PFSK-1 (cell line): Measurements from ENCODE around the gene CUL1.

Experiments used
- FOXP2 ChIP-seq: optimal IDR thresholded peaks from 2 replicates; pipeline ENCODE3; 2011; ENCODE audit warnings: borderline replicate concordance, control low read depth, inconsistent platforms; ENCODE audit not compliant: insufficient read depth; ENCODE audit errors: extremely low read length, extremely low read depth
- POLR2AphosphoS5 ChIP-seq: IDR thresholded peaks from 2 replicates; pipeline ENCODE4 v1.6.1; 2012; ENCODE audit warnings: low read depth, mild to moderate bottlenecking, control low read depth, low read length, moderate library complexity
- SIN3A ChIP-seq: IDR thresholded peaks from 2 replicates; pipeline ENCODE4 v1.6.1; 2012; ENCODE audit warnings: mild to moderate bottlenecking, low read length, moderate library complexity, borderline replicate concordance; ENCODE audit not compliant: insufficient read depth
- TAF1 ChIP-seq: IDR thresholded peaks from 2 replicates; pipeline ENCODE4 v1.6.1; 2012; ENCODE audit warnings: low read length, control low read depth, borderline replicate concordance; ENCODE audit not compliant: insufficient read depth
- TF ChIP-seq, protein P1 (sequence below), 2 experiments: IDR thresholded peaks; 2 replicates each; pipeline versions ENCODE4 v1.6.1 to v1.8.0; 2011 to 2012; ENCODE audit warnings: low read depth in 2 of 2, low read length in 2 of 2, control low read depth in 1 of 2, inconsistent platforms in 1 of 2, mild to moderate bottlenecking in 1 of 2, moderate library complexity in 1 of 2; ENCODE audit not compliant: insufficient read depth in 1 of 2

Gene CUL1

DNA sequence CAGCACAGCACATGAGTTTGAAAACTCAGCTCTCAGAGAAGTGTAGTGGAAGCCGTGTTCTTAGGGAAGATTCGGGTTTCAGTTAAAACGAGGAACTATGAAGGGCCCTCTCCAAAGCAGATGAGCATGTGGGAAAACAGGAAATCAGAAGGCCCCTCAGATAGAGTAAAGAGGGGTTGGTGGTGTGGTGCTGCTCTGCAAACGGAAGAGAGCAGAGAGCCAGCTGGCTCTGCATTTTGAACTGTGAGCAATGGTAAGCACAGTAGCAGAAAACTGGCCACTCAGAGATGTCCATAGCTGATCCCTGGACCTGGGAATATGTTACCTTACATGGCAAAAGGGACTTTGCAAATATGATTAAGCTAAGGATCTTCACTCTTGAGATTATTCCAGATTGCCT lies 27.9 kb upstream of the CUL1 start:
- TF ChIP-seq POLR2AphosphoS5 (no peak), TAF1 (no peak), SIN3A (no peak), FOXP2 (no peak)
- TF ChIP-seq, protein P1, sequence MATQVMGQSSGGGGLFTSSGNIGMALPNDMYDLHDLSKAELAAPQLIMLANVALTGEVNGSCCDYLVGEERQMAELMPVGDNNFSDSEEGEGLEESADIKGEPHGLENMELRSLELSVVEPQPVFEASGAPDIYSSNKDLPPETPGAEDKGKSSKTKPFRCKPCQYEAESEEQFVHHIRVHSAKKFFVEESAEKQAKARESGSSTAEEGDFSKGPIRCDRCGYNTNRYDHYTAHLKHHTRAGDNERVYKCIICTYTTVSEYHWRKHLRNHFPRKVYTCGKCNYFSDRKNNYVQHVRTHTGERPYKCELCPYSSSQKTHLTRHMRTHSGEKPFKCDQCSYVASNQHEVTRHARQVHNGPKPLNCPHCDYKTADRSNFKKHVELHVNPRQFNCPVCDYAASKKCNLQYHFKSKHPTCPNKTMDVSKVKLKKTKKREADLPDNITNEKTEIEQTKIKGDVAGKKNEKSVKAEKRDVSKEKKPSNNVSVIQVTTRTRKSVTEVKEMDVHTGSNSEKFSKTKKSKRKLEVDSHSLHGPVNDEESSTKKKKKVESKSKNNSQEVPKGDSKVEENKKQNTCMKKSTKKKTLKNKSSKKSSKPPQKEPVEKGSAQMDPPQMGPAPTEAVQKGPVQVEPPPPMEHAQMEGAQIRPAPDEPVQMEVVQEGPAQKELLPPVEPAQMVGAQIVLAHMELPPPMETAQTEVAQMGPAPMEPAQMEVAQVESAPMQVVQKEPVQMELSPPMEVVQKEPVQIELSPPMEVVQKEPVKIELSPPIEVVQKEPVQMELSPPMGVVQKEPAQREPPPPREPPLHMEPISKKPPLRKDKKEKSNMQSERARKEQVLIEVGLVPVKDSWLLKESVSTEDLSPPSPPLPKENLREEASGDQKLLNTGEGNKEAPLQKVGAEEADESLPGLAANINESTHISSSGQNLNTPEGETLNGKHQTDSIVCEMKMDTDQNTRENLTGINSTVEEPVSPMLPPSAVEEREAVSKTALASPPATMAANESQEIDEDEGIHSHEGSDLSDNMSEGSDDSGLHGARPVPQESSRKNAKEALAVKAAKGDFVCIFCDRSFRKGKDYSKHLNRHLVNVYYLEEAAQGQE (IDR thresholded peaks at IDR 0.05; ENCODE audit: insufficient read depth in 1 of 2, low read depth in 2 of 2, low read length in 2 of 2) = no peak

- no peak for TF ChIP-seq TAF1
- TF ChIP-seq SIN3A = no peak
- no peak for TF ChIP-seq POLR2AphosphoS5
- TF ChIP-seq FOXP2 = no peak
- TF ChIP-seq, protein P1 (IDR thresholded peaks at IDR 0.05; ENCODE audit: insufficient read depth in 1 of 2, low read depth in 2 of 2, low read length in 2 of 2) = no peak
These were observed 26.7 kb upstream of the CUL1 start for GRCh38 chr7:148672041-148672440.

GRCh38 chr7:148674689-148675088 lies 24.0 kb upstream of the CUL1 start:
- TF ChIP-seq SIN3A (no peak), TAF1 (no peak), FOXP2 (no peak), POLR2AphosphoS5 (no peak)
- TF ChIP-seq, protein P1 (IDR thresholded peaks at IDR 0.05; ENCODE audit: insufficient read depth in 1 of 2, low read depth in 2 of 2, low read length in 2 of 2) = no peak

DNA sequence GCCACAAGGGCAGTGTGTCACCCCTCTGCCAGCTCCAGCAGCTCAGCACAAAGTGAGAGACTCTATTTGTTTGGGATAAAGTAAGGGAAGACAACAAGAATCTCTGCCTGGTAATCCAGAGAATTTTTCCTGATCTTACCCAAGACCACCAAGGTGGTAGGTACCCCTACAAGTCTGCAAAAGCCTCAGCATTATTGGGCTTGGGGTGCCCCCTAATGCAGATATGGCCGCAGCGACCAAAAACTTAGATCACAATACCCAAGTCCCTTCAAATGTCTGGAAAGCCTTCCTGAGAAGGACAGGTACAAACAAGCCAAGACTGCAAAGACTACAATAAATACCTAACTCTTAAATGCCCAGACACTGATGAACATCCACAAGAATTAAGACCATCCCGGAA lies 22.4 kb upstream of the CUL1 start:
- TF ChIP-seq, protein P1 (IDR thresholded peaks at IDR 0.05; ENCODE audit: insufficient read depth in 1 of 2, low read depth in 2 of 2, low read length in 2 of 2) = no peak
- TF ChIP-seq POLR2AphosphoS5 = no peak
- TF ChIP-seq TAF1 = no peak
- no peak for TF ChIP-seq SIN3A
- TF ChIP-seq FOXP2 = no peak

- TF ChIP-seq, protein P1 (IDR thresholded peaks at IDR 0.05; ENCODE audit: insufficient read depth in 1 of 2, low read depth in 2 of 2, low read length in 2 of 2) = no peak
- TF ChIP-seq SIN3A = no peak
- TF ChIP-seq TAF1 = no peak
- no peak for TF ChIP-seq POLR2AphosphoS5
- no peak for TF ChIP-seq FOXP2
These were observed 16.9 kb upstream of the CUL1 start for GRCh38 chr7:148681821-148682220.
